HG02938 (cell line): Measurements from ENCODE around the gene SLC11A1.
A peak's percentile ranks its signal among the peaks of the same experiment; 100 is the strongest.

Source experiments
- ATAC-seq: cut with Tn5 transposase; IDR thresholded peaks from one replicate; pipeline ENCODE4 v1.9.1; 2021; ENCODE audit warnings: mild to moderate bottlenecking, moderate library complexity; ENCODE audit not compliant: unreplicated experiment

Gene SLC11A1

DNA sequence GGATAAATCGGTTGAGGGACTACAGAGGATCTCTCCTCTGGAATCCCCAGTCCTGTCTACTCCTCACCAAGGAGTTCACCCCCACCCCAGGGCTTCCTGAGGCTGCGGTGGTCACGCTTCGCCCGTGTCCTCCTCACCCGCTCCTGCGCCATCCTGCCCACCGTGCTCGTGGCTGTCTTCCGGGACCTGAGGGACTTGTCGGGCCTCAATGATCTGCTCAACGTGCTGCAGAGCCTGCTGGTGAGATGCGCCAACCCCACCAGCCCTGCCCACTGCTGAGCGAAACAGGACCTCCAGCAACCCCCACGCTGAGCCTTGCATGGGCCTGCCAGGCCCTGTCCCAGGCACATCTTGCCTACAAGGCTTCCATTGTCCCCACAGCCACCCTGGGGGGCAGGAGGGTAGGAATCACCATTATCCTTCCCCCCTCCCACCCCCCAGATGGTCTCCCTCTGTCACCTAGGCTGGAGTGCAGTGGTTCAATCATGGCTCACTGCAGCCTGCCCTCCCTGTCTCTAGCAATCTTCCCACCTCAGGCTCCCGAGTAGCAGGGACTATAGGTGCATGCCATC, 10.9 kb downstream of the SLC11A1 start:
- no peak for ATAC-seq

DNA sequence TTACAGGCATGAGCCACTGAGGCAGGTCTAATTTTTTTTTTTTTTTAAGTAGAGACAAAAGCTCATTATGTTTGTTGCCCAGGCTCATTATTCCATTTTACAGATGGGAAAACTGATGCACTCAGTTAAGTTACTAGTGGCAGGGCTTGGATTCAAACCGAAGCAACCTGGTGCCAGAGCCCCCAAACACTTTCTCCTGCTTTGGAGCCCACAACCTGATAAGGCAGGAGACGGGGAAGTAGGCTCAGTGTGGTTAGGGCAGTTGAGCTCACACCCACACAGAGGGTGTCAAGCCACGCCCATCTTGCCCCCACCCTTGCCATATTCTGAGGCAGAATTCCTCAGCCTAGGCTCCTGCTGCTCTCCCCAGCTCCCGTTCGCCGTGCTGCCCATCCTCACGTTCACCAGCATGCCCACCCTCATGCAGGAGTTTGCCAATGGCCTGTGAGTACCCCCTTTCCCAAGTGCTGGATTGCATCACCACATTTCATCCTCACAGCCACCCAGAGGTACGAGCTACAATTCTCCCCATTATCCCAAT, 11.7 kb downstream of the SLC11A1 start:
- no peak for ATAC-seq

DNA sequence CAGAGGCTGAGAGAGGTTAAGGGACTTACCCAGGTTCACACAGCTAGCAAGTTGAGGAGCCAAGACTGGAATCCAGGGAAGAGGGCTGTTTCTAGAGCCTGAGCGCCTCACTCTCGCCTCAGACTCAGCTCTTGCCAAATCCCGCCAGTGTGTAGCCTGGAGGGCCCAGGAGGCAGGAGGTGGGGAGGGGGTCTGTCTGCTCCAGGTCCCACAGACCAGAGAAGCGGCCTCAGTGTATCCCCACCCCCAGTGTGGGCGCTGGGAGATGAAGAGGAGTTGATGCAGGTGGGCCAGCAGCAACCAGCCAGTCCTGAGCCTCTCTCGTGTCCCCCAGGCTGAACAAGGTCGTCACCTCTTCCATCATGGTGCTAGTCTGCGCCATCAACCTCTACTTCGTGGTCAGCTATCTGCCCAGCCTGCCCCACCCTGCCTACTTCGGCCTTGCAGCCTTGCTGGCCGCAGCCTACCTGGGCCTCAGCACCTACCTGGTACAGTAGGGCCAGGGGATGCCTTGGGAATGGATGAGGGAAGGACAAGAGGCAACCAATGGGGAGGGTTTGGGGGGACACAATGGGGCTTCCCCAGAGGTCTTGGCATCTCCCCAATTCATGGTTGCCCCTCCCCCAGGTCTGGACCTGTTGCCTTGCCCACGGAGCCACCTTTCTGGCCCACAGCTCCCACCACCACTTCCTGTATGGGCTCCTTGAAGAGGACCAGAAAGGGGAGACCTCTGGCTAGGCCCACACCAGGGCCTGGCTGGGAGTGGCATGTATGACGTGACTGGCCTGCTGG, 12.4 kb downstream of the SLC11A1 start:
- ATAC-seq = no peak

DNA sequence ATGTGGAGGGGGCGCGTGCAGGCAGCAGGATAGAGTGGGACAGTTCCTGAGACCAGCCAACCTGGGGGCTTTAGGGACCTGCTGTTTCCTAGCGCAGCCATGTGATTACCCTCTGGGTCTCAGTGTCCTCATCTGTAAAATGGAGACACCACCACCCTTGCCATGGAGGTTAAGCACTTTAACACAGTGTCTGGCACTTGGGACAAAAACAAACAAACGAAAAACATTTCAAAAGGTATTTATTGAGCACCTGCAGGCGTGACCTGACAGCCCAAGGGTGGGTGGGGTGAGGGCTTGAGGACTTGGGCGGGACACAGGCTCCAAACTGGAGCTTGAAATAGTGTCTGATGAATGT, 13.0 kb downstream of the SLC11A1 start:
- no peak for ATAC-seq

DNA sequence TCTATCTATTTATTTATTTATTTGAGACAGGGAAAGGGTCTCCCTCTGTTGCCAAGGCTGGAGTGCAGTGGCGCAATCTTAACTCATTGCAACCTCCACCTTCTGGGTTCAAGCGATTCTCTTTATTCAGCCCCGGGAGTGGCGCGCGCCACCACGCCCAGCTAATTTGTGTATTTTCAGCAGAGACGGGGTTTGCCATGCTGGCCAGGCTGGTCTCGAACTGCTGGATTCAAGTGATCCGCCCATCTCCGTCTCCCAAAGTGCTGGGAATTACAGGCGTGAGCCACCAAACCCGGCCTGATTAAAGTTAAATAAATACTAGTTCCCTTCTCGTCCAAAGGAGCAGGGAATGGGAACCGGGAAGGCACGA, 13.4 kb downstream of the SLC11A1 start:
- ATAC-seq = no peak

DNA sequence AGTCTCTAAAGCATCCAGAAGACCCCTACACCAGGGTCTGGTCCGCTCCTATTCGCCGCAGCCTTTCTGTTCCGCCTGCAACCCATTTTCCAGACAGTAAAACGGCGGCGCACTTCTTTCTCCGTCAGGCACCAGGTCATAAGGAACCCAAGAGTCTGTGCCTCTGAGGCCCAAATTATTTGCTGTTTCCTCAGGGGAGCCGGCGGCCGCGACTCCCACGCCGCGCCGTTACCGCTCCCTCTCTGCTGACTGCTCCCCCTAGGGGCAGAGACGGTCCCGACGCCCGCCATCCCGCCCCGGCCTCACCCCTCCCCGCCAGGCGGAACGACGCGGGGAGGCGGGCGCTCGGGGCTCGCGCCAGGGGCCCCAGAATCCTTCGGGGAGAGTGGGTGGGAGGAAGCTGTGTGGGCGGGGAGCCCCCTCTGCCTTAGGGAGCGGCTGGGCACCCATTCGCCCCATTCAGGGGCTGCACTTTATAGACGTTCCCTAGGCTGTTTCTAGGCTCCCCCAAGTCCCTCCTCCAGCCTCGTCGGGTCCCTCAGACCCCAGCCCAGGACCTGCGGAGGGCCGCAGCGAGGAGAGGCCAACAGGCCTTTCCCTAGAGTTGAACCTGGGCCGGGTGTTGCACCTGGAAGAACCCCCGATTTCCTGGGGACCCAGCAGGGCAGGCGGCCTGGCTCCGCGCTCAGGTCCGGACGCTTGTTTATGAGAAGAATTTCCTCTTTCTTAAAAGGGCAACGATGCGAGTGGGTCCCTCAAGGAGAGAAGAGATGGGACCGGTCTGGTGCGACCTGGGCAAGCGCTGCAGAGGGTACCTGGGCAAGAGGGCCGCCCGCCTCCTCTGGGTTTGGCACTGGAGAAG, 14.0 kb downstream of the SLC11A1 start:
- ATAC-seq = peak; percentile 31

DNA sequence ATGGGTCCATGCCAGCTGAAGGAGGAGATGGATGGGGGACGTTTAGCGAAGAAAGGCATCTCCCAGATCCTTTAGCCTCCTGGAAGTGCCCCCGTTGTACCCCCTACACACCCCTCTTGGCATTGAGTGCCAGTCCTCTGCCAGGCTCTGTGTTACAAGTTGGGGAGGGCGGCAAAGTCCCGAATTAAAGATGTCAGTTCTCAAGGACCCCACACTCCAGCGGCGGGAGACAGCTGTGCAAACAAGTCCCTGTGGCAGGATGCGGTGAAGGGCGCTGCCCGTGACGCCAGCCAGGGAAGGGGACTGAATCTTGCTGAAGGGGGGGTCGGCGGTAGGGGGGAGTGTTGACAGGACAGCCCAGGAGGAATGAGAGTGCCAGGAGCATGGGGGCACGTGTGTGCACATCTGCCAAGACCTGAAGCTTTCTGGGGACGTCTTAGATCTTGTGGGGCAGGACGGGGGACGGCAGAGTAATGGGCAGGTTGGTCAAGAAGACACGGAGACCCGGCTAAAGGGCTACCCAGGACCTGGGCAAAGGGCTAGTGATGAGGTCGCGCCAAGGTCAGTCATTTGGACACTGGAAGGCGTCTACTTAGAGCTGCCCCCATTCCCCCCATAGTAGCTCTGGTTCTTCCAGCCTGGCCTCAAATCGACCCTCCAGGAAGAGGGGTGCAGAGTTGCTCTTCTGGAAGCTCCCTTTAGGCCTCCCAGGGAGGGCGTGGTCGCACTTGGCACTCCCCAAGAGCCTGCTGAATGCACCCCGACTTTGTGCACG, 14.8 kb downstream of the SLC11A1 start:
- ATAC-seq = no peak

DNA sequence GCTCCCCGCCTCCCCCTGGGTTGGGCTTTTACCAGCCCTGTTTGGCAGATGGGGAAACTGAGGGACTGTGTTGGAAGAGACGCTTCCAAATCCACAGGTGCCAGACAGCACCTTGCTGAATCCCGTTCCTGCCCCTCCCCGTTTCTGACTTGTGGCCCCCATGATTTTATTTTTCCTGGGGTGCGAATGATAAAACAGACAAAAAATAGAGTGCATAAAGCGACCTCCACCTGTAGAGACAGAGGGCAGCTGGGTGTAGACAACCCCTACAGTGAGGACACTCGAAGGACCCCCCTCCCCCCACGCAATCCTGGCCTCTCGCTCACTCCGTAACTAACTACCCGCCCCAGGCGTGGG, 15.4 kb downstream of the SLC11A1 start:
- no peak for ATAC-seq

DNA sequence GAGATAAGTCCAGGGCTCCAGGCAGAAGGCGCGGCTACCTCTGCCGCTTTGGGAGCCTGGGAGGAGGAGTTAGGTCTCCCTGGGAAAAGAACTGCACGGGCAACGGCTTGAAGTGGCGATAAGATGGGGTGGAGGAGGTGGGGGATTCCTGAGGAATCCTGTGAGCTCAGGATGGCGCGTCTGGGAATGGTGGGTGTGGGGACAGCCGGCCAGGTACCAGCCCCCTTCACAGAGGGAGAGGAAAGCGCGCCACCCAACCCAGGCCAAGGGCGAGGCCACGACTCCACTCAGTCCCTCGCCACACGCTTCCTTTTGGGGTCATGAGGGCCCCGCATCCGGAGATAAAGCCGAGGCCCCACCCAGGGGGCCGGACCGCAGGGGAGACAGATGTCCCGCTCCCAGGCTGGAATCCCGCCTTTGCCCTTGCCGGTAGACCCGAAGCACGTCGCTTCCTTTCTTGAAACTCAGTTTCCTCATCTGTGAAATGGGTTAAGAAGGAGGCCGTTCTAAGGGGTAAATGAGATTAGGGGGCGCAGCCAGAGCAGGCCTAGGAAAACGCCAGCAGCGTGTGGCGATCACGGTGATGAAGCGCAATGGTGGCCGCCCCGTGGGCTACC, 15.9 kb downstream of the SLC11A1 start:
- no peak for ATAC-seq

DNA sequence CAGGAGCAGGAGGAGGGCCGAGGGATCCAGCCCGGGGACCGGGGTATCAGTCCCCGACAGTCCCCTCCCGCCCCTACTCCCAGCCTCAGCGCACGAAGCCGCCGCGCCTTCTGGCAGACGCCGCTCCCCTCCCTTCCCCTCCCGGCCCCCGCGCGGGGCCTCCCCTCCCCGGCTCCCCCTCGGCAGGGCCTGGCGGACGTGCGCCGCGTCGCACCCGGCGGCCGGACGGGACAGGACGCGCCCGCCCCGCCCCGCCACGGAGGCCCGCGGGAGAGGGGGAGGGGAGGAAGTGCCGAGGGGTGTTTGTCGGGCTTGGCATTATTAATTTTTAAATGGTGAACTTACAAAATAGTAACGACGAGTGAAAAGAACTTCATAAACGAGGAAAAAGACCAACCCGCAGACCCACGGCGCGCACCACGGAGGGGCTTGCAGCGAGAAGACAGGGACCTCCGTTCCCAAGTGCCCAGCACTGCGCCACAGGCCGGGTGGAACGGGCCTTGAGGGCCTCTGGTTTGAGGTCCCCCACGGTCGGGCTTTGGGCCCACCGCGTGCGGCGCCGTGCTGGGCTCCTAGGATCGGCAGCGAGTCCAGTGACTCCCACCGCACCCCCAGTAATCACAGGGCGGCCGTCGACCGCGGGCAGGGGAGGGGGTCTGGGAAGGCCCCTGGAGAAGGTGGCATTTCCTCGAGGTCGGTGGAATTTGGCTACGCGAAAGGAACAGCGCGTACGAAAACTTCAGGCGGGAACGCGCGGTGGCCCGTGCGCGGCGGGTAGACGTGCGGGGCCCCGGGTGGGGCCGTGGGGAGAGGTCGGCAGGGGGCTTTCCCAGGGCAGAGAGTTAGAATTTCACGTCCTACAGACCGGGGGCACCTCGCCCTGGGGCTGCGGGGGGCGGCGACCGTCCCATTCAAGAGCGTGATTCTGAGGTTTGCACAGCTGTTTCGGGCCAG, 16.6 kb downstream of the SLC11A1 start:
- peak; percentile 7 for ATAC-seq

DNA sequence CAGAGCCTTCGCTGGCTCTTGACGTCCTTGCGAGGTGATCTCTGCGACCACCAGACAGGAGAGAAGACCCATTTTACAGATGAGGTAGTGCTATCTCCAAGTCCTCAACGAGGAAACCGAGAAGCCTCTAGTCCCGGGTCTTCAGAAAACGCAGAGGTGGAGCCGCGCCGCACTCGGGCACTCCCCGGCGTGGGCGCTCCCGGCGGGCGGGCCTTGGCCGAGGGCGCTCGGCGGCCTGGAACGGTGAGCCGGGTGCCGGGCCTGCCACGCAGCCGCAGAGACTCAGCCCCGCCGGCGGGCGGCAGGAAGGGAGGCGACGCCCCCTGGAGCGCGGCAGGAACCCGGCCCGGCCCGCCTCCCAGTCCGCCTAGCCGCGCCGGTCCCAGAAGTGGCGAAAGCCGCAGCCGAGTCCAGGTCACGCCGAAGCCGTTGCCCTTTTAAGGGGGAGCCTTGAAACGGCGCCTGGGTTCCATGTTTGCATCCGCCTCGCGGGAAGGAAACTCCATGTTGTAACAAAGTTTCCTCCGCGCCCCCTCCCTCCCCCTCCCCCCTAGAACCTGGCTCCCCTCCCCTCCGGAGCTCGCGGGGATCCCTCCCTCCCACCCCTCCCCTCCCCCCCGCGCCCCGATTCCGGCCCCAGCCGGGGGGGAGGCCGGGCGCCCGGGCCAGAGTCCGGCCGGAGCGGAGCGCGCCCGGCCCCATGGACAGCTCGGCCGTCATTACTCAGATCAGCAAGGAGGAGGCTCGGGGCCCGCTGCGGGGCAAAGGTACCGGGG, 17.5 kb downstream of the SLC11A1 start, which contains the start of gene CTDSP1:
Gene CTDSP1, plus strand, starts transcription at position 478 of the 776 bp plus-strand sequence. Its CDS starts 223 bp downstream, at position 701.
- peak; percentile 28 for ATAC-seq

DNA sequence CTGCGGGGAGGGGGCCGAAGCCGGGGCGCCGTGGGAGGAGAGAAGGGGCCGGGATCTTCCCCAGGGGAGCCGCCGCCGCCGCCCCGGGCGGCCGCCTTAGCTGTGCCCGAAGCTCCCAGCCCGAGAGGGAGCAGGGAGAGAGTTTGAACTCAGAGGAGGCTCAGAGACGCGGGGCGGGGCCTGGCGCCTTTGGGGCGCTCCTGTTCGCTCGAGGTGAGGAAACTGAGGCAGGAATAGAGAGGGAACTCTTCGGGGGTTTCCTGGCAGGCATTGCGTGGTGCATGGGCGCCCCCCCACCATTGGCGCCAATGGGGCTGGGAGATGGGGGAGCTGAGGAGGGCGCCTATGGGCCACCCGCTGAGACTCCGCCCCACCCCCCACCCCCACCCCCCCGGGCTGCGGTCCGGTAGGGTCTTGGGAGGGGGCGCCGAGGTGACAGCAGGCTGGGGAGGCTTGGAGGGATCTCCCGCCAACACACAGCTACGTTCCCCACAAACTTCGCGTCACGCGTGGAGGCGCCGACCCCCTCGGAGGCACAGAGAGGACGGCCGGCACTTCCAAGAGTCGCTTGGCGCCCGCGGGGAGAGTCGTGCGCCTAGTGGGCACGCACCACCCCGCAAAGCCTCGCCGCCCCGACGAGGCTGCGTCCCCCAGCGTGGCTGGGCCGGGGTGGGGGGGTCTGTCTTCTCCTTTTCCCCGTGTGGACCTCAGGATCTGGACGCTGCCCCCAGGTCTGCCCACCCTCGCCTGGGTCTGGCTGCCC, 18.3 kb downstream of the SLC11A1 start:
- no peak for ATAC-seq

DNA sequence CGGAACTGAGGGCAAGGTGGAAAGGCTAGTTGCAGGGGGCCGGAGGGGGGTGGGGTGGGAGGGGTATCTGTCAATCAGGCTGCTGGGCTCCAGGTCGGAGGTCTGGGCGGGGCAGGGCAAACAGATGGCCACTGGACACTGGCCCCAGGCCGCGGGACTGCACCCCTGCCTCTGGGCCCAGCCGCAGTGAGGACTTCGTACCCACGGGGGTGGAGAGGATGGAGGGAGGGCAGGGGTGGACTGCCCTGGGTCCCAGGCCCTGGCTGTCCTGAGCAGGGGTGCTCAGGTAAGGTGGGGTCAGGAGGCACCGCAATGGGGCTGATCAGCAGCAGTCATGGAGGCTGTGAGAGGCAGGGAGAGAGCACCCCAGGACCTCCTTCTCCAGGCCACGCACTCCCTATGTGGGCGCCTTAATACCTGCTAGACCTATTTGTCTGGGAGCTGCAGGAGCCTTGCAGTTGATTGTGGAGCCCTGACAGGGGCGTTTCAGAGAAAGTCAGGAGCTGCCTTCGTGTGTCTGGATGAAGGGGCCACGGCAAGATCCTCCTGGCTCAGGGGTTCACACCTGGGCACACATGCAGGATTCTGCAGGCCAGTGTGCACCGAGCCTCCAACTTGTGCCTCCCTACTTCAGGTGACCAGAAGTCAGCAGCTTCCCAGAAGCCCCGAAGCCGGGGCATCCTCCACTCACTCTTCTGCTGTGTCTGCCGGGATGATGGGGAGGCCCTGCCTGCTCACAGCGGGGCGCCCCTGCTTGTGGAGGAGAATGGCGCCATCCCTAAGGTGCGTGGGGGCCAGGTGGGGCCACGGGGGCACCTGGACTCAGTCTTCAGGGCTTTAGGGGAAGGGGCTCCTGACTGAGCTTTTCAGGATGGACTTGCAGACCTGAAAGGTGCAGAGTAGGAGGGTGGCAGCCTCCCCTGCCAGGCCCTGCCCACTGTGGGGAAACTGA, 19.1 kb downstream of the SLC11A1 start:
- ATAC-seq = no peak

DNA sequence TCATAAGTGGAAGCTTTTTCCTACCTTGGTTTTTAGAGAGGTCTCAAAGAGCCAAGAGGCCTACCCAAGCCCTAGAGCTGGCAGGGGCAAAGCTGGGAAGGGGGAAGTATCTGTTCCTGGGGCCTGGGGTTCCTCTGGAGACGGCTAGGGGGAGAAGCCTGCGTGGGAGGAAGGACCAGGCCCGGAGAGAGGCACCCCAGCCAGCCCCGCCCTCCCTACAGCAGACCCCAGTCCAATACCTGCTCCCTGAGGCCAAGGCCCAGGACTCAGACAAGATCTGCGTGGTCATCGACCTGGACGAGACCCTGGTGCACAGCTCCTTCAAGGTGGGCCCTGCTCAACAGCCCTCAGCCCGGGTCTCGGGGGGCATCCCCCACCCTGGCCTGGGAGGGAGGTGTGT, 19.8 kb downstream of the SLC11A1 start:
- ATAC-seq = no peak

DNA sequence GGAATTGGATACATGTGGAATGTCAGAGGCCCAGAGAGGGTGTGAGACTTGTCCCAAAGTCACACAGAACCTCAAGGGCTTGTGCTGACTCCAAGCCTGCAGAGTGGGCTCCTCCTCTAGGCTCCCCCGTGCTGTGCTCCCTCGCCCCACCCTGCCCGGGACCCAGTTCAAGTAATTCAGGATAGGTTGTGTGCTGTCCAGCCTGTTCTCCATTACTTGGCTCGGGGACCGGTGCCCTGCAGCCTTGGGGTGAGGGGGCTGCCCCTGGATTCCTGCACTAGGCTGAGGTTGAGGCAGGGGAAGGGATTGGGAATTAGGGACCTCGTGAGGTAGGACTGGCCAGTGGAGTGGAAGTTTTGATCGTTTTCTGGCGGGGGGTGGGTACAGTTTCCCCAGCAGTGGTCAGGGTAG, 20.4 kb downstream of the SLC11A1 start:
- no peak for ATAC-seq

DNA sequence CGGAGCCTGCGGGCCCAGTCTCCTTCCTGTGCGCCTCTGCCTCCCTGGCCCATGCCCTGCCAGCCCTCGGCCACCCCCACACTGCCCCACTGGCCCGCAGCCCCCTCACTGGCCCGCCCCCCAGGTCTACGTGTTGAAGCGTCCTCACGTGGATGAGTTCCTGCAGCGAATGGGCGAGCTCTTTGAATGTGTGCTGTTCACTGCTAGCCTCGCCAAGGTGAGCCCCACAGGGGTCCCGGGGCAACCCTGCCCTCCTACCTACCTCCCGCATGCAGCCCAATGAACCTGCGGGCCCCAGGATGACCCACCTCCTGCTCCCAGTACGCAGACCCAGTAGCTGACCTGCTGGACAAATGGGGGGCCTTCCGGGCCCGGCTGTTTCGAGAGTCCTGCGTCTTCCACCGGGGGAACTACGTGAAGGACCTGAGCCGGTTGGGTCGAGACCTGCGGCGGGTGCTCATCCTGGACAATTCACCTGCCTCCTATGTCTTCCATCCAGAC, 20.9 kb downstream of the SLC11A1 start:
- ATAC-seq = no peak
